Neural cell (in vitro differentiated cells): ENCODE results near the gene RPL27. TPM values are rescaled to one million over a fixed set of nuclear protein-coding genes. Genes with fewer than 3 reads are reported as not detected.

Experiments
- H2AFZ ChIP-seq: fragments of 200-600, 300-800 bp; sonication (generic), shearing (Covaris generic); 2 replicates; pipeline ENCODE4 v1.6.0; 2014; ENCODE audit warnings: low read depth, mild to moderate bottlenecking, antibody characterized with exemption, low read length, moderate library complexity
- H3F3A ChIP-seq: fragments of 200-600 bp; shearing (Covaris generic); 2 replicates; pipeline ENCODE4 v1.6.1; 2016; ENCODE audit warnings: mild to moderate bottlenecking, moderate library complexity, mixed read lengths, antibody characterized with exemption, low read length; ENCODE audit not compliant: insufficient read depth, poor library complexity, severe bottlenecking
- H3K27ac ChIP-seq: fragments of 200-600, 300-800 bp; sonication (generic), shearing (Covaris generic); 2 replicates; pipeline ENCODE4 v1.5.1; 2014; ENCODE audit warnings: mild to moderate bottlenecking, low read length, moderate library complexity
- H3K27me3 ChIP-seq: fragments of 300-800, 200-600 bp; sonication (generic), shearing (Covaris generic); 2 replicates; pipeline ENCODE4 v1.6.0; 2014; ENCODE audit warnings: mild to moderate bottlenecking, low read depth, low read length, moderate library complexity; ENCODE audit not compliant: insufficient read depth
- H3K36me3 ChIP-seq: fragments of 300-800, 200-600 bp; sonication (generic), shearing (Covaris generic); 2 replicates; pipeline ENCODE4 v1.5.1; 2014; ENCODE audit warnings: mild to moderate bottlenecking, antibody characterized with exemption, low read length, moderate library complexity; ENCODE audit not compliant: insufficient read depth
- H3K4me2 ChIP-seq: fragments of 300-800, 200-600 bp; sonication (generic), shearing (Covaris generic); 2 replicates; pipeline ENCODE4 v1.6.0; 2014; ENCODE audit warnings: mild to moderate bottlenecking, low read length
- H3K4me3 ChIP-seq: fragments of 300-800, 200-600 bp; sonication (generic), shearing (Covaris generic); 2 replicates; pipeline ENCODE4 v1.5.1; 2014; ENCODE audit warnings: mild to moderate bottlenecking, low read length, moderate library complexity
- H3K79me2 ChIP-seq: fragments of 200-600 bp; shearing (Covaris generic); replicated peaks from 2 replicates; pipeline ENCODE4 v1.6.0; 2014; ENCODE audit warnings: mild to moderate bottlenecking, low read length, moderate library complexity; ENCODE audit not compliant: insufficient read depth
- H3K9ac ChIP-seq: fragments of 300-800, 200-600 bp; sonication (generic), shearing (Covaris generic); 2 replicates; pipeline ENCODE4 v1.6.1; 2016; ENCODE audit warnings: mild to moderate bottlenecking, low read length, mixed read lengths
- H3K9me2 ChIP-seq: fragments of 200-600 bp; shearing (Covaris generic); 2 replicates; pipeline ENCODE4 v1.6.1; 2016; ENCODE audit warnings: mild to moderate bottlenecking, low read length, mixed read lengths; ENCODE audit not compliant: insufficient read depth
- H3K9me3 ChIP-seq: fragments of 200-600, 300-800 bp; sonication (generic), shearing (Covaris generic); 2 replicates; pipeline ENCODE4 v1.6.1; 2016; ENCODE audit warnings: mild to moderate bottlenecking, mixed run types, low read length, moderate library complexity, mixed read lengths
- H4K20me1 ChIP-seq: fragments of 200-600 bp; shearing (Covaris generic); 2 replicates; pipeline ENCODE4 v1.6.1; 2016; ENCODE audit warnings: mild to moderate bottlenecking, mixed run types; ENCODE audit not compliant: insufficient read depth
- CTCF ChIP-seq: fragments of 450-650 bp; IDR thresholded peaks from 2 replicates; pipeline ENCODE4 v1.5.1; 2014; ENCODE audit warnings: antibody characterized with exemption, mild to moderate bottlenecking, moderate library complexity; ENCODE audit not compliant: poor library complexity, severe bottlenecking
- EP300 ChIP-seq: fragments of 450-650 bp; conservative IDR thresholded peaks from 2 replicates; pipeline ENCODE4 v1.6.1; 2014; ENCODE audit warnings: antibody characterized with exemption, mild to moderate bottlenecking, moderate library complexity; ENCODE audit not compliant: poor library complexity, severe bottlenecking
- EZH2 ChIP-seq: fragments of 200-600, 300-800 bp; shearing (Covaris generic), sonication (generic); IDR thresholded peaks from 2 replicates; pipeline ENCODE4 v1.6.1; 2014; ENCODE audit warnings: antibody characterized with exemption, low read length, borderline replicate concordance, mild to moderate bottlenecking; ENCODE audit not compliant: insufficient read depth, poor library complexity, severe bottlenecking
- MXI1 ChIP-seq: fragments of 450-650 bp; conservative IDR thresholded peaks from 2 replicates; pipeline ENCODE4 v1.6.1; 2014; ENCODE audit warnings: antibody characterized with exemption, mild to moderate bottlenecking; ENCODE audit not compliant: poor library complexity, severe bottlenecking
- POLR2AphosphoS5 ChIP-seq: IDR thresholded peaks from 2 replicates; pipeline ENCODE4 v1.6.1; 2012
- RAD21 ChIP-seq: fragments of 450-650 bp; conservative IDR thresholded peaks from 2 replicates; pipeline ENCODE4 v1.6.1; 2014; ENCODE audit warnings: antibody characterized with exemption, mild to moderate bottlenecking, moderate library complexity
- SMC3 ChIP-seq: fragments of 450-650 bp; conservative IDR thresholded peaks from 2 replicates; pipeline ENCODE4 v1.6.1; 2014; ENCODE audit warnings: antibody characterized with exemption, mild to moderate bottlenecking, moderate library complexity; ENCODE audit not compliant: poor library complexity
- TAF1 ChIP-seq: IDR thresholded peaks from 2 replicates; pipeline ENCODE4 v1.6.1; 2012; ENCODE audit warnings: low read depth
- polyA plus RNA-seq: library from polyadenylated mRNA; depleted of rRNA; stranded (reverse); fragments of >200 nt; gene quantifications from 2 replicates; pipeline ENCODE4 v1.2.3, GENCODE V29; 2014
- TF ChIP-seq, protein P1 (sequence below): IDR thresholded peaks from 2 replicates; pipeline ENCODE4 v1.6.1; 2012; ENCODE audit warnings: borderline replicate concordance

RPL27 gene
- polyA plus RNA-seq, 1 donor from 2014 or later, result 1,167 TPM

- Histone ChIP-seq H3K27me3 (no peaks in the 10 kb centered on the region), H3K79me2 (peaks cover 63% of the 10 kb centered on the region), H3K9ac (peak overlapping the region; percentile 67), H3K9me3 (no peaks in the 10 kb centered on the region), H3K4me2 (peak overlapping the region; percentile 81), H3K36me3 (no peaks in the 10 kb centered on the region), H3K27ac (peak overlapping the region; percentile 95), H3F3A (peaks cover 7% of the 10 kb centered on the region), H3K4me3 (peak overlapping the region; percentile 80), H3K9me2 (no peaks in the 10 kb centered on the region), H2AFZ (no peak overlapping the region), H4K20me1 (peaks cover 4% of the 10 kb centered on the region)
- TF ChIP-seq, protein P1, sequence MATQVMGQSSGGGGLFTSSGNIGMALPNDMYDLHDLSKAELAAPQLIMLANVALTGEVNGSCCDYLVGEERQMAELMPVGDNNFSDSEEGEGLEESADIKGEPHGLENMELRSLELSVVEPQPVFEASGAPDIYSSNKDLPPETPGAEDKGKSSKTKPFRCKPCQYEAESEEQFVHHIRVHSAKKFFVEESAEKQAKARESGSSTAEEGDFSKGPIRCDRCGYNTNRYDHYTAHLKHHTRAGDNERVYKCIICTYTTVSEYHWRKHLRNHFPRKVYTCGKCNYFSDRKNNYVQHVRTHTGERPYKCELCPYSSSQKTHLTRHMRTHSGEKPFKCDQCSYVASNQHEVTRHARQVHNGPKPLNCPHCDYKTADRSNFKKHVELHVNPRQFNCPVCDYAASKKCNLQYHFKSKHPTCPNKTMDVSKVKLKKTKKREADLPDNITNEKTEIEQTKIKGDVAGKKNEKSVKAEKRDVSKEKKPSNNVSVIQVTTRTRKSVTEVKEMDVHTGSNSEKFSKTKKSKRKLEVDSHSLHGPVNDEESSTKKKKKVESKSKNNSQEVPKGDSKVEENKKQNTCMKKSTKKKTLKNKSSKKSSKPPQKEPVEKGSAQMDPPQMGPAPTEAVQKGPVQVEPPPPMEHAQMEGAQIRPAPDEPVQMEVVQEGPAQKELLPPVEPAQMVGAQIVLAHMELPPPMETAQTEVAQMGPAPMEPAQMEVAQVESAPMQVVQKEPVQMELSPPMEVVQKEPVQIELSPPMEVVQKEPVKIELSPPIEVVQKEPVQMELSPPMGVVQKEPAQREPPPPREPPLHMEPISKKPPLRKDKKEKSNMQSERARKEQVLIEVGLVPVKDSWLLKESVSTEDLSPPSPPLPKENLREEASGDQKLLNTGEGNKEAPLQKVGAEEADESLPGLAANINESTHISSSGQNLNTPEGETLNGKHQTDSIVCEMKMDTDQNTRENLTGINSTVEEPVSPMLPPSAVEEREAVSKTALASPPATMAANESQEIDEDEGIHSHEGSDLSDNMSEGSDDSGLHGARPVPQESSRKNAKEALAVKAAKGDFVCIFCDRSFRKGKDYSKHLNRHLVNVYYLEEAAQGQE, result no peak
- TF ChIP-seq POLR2AphosphoS5 (no peak), SMC3 (no peak), RAD21 (no peak), EZH2 (no peak), EP300 (no peak), MXI1 (no peak)
Measured at GRCh38 chr17:43018932-43019331, 20.7 kb downstream of the RPL27 start.

DNA sequence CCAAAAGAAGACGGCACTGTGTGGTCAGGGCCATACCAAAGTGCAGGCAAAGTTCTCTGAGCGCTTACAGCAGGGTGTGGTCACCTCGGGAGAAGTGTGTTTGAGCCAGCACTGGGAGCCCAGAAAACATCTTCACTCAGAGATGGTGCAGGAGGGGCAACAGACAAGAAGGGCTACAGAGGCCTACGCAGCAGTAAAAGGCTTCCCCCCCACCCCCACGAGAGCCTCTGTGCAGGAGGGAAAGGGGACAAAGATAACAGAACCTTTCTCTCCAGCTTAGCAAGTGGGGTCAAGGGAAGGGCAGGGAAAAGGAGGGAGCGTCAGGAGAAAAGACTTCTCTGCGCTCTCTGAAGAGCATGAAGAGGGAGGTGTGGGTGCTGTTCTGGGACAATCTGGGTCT is 21.2 kb downstream of the RPL27 start:
- Histone ChIP-seq H3F3A (peaks cover 7% of the 10 kb centered on the region), H3K9me3 (no peaks in the 10 kb centered on the region), H3K4me2 (peak overlapping the region; percentile 81), H3K27me3 (no peaks in the 10 kb centered on the region), H3K27ac (peak overlapping the region; percentile 95), H3K9me2 (no peaks in the 10 kb centered on the region), H3K4me3 (peak overlapping the region; percentile 80), H3K9ac (peak overlapping the region; percentile 49), H3K36me3 (no peaks in the 10 kb centered on the region), H2AFZ (no peak overlapping the region), H4K20me1 (peaks cover 4% of the 10 kb centered on the region), H3K79me2 (peaks cover 63% of the 10 kb centered on the region)
- TF ChIP-seq MXI1 (no peak), RAD21 (no peak), SMC3 (no peak), EP300 (no peak), EZH2 (no peak), POLR2AphosphoS5 (no peak), TAF1 (no peak), CTCF (no peak)
- TF ChIP-seq, protein P1, result no peak
